Tibial nerve (tissue), 4 donors: ENCODE data around the gene SHC4. TPM values are rescaled to one million over a fixed set of nuclear protein-coding genes. Genes with fewer than 3 reads are reported as not detected.
"Not testable (repeated sequence)": the region's sequence is repeated elsewhere in the genome, so short reads cannot be mapped to it uniquely, and the experiment has no call there.

ENCODE experiments used
- DNase-seq, 2 donors: peaks; one replicate each; pipeline ENCODE4 v3.0.0-alpha.2; 2019; ENCODE audit warnings: low spot score in 2 of 2
- H3K27ac ChIP-seq, 4 donors: fragments of 200-600 bp; sonication (generic) in 3 of 4; one replicate each; pipeline ENCODE4 v1.5.1; 2017 to 2019; ENCODE audit warnings: mild to moderate bottlenecking in 1 of 4
- H3K27me3 ChIP-seq, 2 donors: fragments of 200-600 bp; sonication (generic) in 1 of 2; one replicate each; pipeline versions ENCODE4 v1.5.1 to v1.6.0; 2017 to 2019
- H3K36me3 ChIP-seq, 3 donors: fragments of 200-600 bp; sonication (generic); one replicate each; pipeline ENCODE4 v1.5.1; 2018 to 2019
- H3K4me1 ChIP-seq, 4 donors: fragments of 200-600 bp; sonication (generic) in 3 of 4; one replicate each; pipeline ENCODE4 v1.5.1; 2017 to 2019
- H3K4me3 ChIP-seq, 4 donors: fragments of 200-600 bp; sonication (generic) in 3 of 4; one replicate each; pipeline ENCODE4 v1.5.1; 2017 to 2019; ENCODE audit warnings: mild to moderate bottlenecking in 1 of 4, moderate library complexity in 1 of 4
- H3K9me3 ChIP-seq, 4 donors: fragments of 200-600 bp; sonication (generic) in 3 of 4; one replicate each; pipeline ENCODE4 v1.5.1; 2017 to 2019
- EP300 ChIP-seq, 2 donors: sonication (generic); formaldehyde crosslinking; IDR thresholded peaks; one replicate each; pipeline ENCODE4 v1.6.1; 2017; ENCODE audit warnings: antibody characterized with exemption in 2 of 2, mild to moderate bottlenecking in 1 of 2
- POLR2A ChIP-seq, 2 donors: fragments of 450-650 bp; IDR thresholded peaks; one replicate each; pipeline ENCODE4 v1.6.1; 2017; ENCODE audit warnings: antibody characterized with exemption in 2 of 2, mild to moderate bottlenecking in 2 of 2, moderate library complexity in 2 of 2
- WGBS, 2 donors: methylation state at CpG; one replicate each; pipeline ENCODE4 v1.1.5; 2018; 5-methylcytosine and 5-hydroxymethylcytosine counted together
- total RNA-seq, 4 donors: library from RNA; depleted of rRNA; stranded (reverse); fragments of >200 nt; gene quantifications; one replicate each; pipeline ENCODE4 v1.1.0, GENCODE V29; 2016
- TF ChIP-seq, protein P1 (sequence below), 5 experiments: fragments of 200-600 bp in 3 of 5; fragments of 450-650 bp in 2 of 5; sonication (generic) in 3 of 5; IDR thresholded peaks; one replicate each; pipeline ENCODE4 v1.5.1; 2016 to 2019; ENCODE audit warnings: antibody characterized with exemption in 5 of 5, mild to moderate bottlenecking in 3 of 5, moderate library complexity in 2 of 5

SHC4 gene
- total RNA-seq, 4 donors from 2014 or later = 36.9 to 71.7 (median 47.5) TPM

DNA sequence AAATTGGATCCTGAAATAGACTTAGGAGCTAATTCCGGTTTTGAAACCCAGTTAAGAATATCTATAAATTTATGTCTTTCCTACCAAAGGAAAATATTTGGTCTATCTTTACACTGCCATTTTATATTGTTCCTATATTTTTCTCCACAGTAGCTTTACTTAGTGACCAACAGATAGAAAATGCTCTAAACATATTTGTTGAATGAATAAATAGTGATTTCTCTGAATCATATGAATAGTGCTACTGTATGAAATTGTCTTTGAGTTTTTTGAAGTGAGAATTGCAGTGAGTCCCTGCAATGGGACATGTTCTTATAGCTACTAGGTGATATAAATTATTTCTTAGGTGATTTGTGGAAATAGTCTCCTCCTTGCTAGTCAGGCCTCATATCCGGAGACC lies 104.3 kb downstream of the SHC4 start:
- Histone ChIP-seq H3K27ac (peak overlapping the region in 2 of 4 donors; percentile 17 to 74), H3K9me3 (no peaks in the 10 kb centered on the region), H3K27me3 (no peaks in the 10 kb centered on the region), H3K4me3 (no peak overlapping the region), H3K36me3 (peaks cover 0 to 4% (median 0%) of the 10 kb centered on the region in 3 donors), H3K4me1 (peaks cover 0 to 45% (median 13%) of the 10 kb centered on the region in 4 donors)
- WGBS, 2 donors = 65 to 68% methylated on average over 2 of the region's 2 CpGs
- DNase-seq = no peak
- TF ChIP-seq POLR2A (IDR thresholded peaks at IDR 0.05) = no peak
- TF ChIP-seq, protein P1, sequence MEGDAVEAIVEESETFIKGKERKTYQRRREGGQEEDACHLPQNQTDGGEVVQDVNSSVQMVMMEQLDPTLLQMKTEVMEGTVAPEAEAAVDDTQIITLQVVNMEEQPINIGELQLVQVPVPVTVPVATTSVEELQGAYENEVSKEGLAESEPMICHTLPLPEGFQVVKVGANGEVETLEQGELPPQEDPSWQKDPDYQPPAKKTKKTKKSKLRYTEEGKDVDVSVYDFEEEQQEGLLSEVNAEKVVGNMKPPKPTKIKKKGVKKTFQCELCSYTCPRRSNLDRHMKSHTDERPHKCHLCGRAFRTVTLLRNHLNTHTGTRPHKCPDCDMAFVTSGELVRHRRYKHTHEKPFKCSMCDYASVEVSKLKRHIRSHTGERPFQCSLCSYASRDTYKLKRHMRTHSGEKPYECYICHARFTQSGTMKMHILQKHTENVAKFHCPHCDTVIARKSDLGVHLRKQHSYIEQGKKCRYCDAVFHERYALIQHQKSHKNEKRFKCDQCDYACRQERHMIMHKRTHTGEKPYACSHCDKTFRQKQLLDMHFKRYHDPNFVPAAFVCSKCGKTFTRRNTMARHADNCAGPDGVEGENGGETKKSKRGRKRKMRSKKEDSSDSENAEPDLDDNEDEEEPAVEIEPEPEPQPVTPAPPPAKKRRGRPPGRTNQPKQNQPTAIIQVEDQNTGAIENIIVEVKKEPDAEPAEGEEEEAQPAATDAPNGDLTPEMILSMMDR (IDR thresholded peaks at IDR 0.05) = no peak
- TF ChIP-seq EP300 (IDR thresholded peaks at IDR 0.05) = no peak

DNA sequence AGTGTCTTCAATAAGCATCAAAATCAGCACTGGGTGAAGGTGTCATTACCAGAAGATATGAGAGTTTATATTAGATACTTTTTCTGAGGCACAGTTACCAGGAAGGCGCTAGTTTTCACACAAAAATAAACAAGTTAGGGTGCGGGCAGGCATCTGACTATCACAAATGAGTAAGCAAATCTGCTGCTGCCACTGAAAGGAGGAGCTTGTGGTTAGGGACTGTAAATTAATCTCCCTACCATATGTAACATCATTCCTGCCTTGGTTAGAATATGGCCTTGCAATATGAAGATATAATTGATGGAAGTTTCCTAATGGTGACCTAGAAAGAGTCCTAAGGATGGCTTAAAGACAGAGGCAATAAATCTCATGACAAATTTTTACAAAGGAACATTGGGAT lies 105.3 kb downstream of the SHC4 start:
- Histone ChIP-seq H3K4me3 (no peak overlapping the region), H3K4me1 (peaks cover 0 to 45% (median 13%) of the 10 kb centered on the region in 4 donors), H3K36me3 (peaks cover 0 to 9% (median 0%) of the 10 kb centered on the region in 3 donors), H3K27ac (peak overlapping the region in 2 of 4 donors; percentile 50 to 74), H3K27me3 (no peaks in the 10 kb centered on the region), H3K9me3 (no peaks in the 10 kb centered on the region)
- DNase-seq = no peak
- TF ChIP-seq POLR2A (IDR thresholded peaks at IDR 0.05) = no peak
- no peak for TF ChIP-seq EP300 (IDR thresholded peaks at IDR 0.05)
- TF ChIP-seq, protein P1 (IDR thresholded peaks at IDR 0.05) = no peak
- WGBS, 2 donors = 42 to 62% methylated on average over 2 of the region's 2 CpGs

DNA sequence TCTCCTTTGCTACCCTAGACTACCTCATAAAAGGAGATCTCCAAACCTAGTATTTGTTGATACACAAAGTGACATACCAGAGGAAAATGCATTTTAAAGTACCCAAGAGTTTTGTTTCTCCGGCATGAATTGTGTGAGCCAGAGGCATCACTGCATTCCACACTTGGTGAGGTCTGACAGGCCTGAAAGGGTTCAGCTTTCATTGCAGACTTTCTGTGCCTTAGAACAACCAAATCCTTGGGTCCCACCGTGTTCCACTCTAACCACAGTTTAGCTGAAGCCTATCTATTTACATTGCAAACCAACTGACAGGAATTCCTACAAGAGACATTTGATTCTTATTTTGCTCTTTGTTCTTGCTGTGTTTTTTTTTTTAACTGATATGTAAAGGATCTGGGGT lies 106.8 kb downstream of the SHC4 start:
- no peak for DNase-seq
- TF ChIP-seq EP300 (IDR thresholded peaks at IDR 0.05) = no peak
- no peak for TF ChIP-seq POLR2A (IDR thresholded peaks at IDR 0.05)
- TF ChIP-seq, protein P1 (IDR thresholded peaks at IDR 0.05) = no peak
- Histone ChIP-seq H3K27ac (peak overlapping the region in 2 of 4 donors; percentile 57 to 74), H3K36me3 (peaks cover 0 to 14% (median 0%) of the 10 kb centered on the region in 3 donors), H3K27me3 (no peaks in the 10 kb centered on the region), H3K9me3 (no peaks in the 10 kb centered on the region), H3K4me3 (no peak overlapping the region), H3K4me1 (peaks cover 0 to 40% (median 13%) of the 10 kb centered on the region in 4 donors)
- 20 to 36% methylated on average over 2 of the region's 2 CpGs for WGBS, 2 donors

DNA sequence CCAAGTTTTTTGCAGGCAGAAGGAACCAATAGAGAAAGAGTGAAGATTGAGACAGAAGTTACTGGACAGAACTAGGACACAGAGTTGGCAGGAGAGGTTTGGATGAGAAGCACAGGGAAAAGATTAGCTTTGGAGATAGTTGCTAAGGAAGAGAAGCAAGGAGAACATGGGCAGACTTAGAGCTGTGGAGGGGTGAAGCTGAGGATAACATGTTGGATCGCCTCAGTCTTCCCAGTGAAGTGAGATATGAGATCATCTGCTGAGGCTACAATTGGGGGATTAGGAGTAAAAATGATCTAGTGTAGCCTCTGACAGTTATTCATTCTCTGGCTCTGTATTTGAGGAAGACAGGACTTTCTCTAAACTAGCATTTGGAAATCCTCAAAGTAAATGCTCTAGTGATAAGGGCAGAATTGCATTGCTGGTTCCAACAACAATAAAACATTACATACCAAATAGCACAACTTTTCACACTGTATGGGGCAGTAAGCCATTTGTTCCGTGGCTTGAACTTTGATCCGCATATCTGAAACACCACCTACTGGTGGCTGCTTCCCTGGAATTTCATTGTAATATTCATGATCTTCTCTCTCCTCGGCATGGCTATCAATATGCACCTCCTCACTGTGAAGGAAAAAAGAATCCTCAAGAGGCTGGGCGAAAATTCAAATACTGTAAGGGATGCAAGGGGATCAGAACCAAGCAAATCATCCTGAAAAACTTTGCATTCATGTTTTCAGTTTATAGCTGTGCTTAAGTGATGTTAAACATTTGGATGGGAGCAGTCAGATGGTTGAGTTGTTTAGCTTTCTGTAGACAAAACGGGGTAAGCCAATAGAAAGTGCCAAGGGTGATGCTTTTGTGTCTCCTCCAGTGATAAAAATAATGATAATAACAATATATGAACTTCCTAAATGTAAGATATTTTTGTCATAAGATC lies 107.9 kb downstream of the SHC4 start:
- no peaks in the 10 kb centered on the region for H3K9me3 ChIP-seq
- peaks cover 0 to 39% (median 13%) of the 10 kb centered on the region in 4 donors for H3K4me1 ChIP-seq
- H3K4me3 ChIP-seq = no peak overlapping the region
- no peaks in the 10 kb centered on the region for H3K27me3 ChIP-seq
- peak in 1 of 2 donors; percentile 42 for DNase-seq
- 27 to 29% methylated on average over 6 of the region's 6 CpGs for WGBS, 2 donors
- H3K27ac ChIP-seq = peak overlapping the region in 2 of 4 donors; percentile 57 to 74
- H3K36me3 ChIP-seq = peaks cover 0 to 24% (median 0%) of the 10 kb centered on the region in 3 donors
- no peak for TF ChIP-seq POLR2A (IDR thresholded peaks at IDR 0.05)
- TF ChIP-seq, protein P1 (IDR thresholded peaks at IDR 0.05) = peak in 3 of 5 experiments; percentile 10 to 31 (median 15)

DNA sequence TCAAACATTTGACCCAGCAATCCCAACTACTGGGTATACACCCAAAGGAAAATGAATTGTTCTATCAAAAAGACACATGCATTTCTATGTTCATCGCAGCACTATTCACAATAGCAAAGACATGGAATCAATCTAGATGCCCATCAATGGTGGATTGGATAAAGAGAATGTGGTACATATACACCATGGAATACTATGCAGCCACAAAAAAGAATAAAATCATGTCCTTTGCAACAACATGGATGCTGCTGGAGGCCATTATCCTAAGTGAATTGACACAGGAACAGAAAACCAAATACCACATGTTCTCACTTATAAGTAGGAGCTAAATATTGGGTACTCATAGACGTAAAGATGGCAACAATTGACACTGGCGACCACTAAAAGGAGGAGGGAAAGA lies 109.3 kb downstream of the SHC4 start:
- not testable (repeated sequence) for DNase-seq, H3K9me3 ChIP-seq, H3K27me3 ChIP-seq, H3K27ac ChIP-seq, H3K4me3 ChIP-seq
- WGBS, 2 donors = 94 to 95% methylated on average over 3 of the region's 3 CpGs
- H3K36me3 ChIP-seq = peaks cover 0 to 36% (median 0%) of the 10 kb centered on the region in 3 donors
- peaks cover 0 to 39% (median 13%) of the 10 kb centered on the region in 4 donors for H3K4me1 ChIP-seq
